GM21723 (cell line): ENCODE results near the gene NCKAP5.

Source experiments
- ATAC-seq: cut with Tn5 transposase; IDR thresholded peaks from one replicate; pipeline ENCODE4 v1.9.1; 2021; ENCODE audit warnings: mild to moderate bottlenecking, moderate library complexity; ENCODE audit not compliant: unreplicated experiment

The NCKAP5 gene

DNA sequence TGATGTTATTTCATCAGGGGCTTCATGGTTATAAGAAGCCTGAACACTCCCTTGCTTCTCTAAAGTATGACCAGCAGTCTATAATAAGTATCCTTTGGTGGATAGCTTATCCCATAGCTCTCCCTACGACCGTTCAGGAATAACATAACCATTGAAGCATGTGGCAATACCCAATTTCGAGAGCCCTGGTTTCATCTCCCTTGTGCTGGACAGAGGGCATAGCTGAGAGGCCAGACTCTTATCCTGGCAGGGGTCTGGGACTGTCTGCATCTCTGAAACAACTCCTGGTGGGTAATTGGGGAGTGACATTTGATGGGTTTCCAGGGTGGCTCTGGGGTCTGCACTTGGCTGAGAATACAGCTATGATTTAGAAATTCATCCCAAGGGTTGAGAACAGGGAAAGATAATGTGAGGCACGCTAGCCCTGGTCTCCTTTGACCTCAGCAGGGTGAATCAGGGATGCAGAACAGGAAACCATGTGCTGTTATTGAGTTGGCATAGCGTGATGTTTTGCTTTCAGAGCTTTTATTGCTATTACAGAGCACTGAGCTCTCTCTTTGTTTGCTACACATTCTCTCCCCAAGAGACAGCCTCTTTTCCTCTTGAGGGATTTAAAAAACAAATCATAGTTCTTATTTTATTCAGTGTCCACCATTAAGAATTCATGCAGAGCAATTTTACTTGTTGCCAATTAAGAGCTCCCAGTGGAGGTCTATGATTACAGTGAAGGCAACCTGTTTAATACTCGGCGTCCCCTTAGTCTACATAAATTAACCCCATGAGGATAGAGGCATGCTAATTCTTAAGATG is 274.5 kb downstream of the NCKAP5 start:
- ATAC-seq = no peak

DNA sequence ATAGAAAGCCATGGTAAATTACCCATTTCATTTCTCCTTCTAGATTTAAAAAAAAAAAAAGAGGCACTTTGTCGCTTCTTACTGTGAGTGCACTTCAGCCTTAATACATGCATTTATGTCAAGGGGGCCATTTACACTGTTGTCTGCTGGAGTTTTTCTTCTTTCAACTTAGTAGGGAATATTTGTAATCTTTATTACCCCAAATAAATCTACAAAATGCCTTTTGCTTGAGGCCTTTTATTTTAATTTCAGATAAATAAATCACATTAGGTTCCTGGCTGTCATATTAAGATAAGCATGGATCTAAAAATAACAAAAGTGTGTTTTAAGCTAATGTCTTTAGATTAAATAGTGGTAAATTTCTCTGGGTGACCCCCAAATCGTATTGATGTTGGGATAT is 276.0 kb downstream of the NCKAP5 start:
- no peak for ATAC-seq

DNA sequence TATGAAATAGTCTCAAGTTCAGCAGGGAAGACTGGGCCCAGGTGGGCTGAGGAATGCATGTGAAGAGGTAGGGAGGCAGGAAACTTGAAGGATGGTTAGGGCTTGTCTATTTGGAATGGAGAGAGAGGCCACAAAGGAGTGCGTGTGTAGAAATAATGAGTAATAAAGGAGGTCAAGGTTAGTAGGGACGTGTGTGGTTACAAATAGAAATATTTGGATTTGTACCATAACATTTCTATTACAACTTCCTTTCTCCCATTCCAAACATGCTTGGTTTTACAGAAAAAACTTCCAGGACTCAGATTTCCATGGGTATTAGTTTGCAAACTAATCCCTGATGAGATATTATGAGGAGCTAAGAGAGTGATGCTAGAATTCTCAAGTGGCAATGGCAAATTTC is 280.6 kb downstream of the NCKAP5 start:
- ATAC-seq = no peak

DNA sequence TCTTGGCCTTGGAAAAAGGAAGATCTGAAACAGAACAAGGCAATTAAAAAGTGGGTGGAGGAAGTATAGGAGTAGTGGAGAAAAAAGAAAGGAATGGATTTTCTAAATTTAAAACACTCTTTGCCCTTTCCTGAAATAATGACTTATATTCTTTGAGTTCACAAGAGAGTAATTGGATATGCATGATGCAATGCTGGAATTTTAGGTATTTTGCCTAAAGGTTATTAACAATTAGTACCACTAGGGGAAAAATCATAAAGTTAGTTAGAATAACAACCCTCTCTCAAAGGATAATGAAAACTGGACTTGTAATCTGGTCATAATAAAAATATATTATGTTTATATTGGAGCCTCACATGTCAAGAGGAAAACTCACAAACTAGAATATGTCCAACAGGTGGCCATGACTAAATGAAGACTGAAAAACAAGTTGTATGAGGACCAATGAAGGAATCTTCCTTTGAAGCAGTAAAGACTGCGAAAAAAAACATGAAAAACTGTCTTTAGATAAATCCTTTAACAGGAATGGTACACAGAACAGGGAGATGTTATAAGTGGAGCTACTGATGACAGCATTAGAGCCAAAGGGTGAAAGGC is 281.8 kb downstream of the NCKAP5 start:
- no peak for ATAC-seq

DNA sequence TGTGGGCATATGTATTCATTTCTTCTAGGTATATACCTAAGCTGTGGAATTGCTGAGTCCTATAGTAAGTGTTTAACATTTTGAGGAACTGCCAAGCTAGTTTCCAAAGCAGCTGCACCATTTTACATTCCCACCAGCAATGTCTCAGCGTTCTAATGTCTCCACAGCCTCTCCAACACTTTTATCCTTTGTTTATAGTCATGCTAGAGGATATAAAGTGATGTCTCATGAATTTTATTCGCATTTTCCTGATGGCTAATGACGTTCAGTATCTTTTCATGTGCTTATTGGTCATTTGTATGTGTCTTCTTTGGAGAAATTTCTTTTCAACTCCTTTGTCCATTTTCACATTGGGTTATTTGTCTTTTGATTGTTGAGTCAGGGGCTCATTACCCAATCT is 295.2 kb downstream of the NCKAP5 start:
- ATAC-seq = no peak

DNA sequence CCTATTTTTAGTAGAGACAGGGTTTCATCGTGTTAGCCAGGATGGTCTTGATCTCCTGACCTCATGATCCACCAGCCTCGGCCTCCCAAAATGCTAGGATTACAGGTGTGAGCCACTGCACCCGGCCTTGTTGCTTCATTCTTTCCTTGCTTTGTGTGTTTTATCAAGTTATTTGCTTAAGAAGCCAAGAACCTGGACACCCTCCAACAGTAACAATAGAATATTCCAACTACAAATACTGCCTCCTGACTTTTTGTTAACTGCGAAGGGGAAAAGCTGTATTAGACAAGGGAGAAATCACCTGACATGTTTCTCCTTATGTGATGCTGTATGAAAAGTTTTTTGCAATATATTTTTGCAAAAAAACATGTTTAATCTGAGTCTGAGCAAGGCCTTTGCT is 297.2 kb downstream of the NCKAP5 start:
- no peak for ATAC-seq

DNA sequence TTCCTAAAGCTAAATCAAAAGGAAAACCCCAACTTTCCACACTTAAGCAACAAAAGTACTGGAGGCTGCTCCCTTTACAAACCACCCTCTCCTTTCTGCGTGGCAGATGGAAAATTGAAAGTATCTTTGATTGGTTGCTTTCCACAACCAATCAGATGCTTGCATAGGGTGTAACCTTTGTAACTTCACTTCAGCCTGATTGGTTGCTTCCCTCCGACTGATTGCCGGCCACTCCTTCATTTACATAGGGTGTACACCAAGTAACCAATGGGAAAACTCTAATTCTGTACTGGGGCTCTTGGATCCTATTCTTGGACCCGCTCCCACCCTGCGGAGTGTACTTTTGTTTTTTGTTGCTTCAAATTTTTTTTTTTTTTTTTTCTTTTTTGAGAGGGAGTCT is 297.7 kb downstream of the NCKAP5 start:
- no peak for ATAC-seq

DNA sequence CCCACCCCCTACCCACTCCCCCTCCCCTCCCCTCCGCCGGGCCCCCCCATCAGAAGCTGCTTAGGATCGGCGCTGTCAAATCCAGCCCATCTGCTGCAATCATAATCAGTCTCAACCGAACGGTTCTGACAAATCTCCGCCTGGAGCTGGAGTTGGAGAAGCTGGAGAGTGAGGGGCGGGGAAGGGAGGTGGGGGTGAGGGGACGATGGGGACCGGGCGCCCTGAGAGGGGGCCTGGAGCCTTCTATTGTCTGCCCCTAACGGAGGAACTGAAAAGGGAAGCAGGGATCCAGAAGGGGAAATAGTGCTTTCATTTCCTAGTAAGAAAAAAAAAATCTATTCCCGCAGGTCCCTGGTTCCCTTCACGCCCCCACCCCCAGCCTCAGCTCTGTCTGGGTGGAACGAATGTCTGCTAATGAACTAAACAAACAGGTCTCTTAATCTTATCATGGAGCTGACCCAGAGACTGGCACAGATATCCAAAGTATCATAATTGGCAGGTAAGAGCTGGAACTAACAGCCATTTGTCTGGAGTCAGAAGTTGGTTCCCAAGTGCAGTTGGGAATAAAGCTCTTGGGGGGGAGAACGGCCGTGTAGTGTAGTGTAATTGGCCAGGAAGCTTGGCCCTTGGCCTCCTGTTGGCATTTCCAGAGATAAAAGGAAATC is 301.2 kb downstream of the NCKAP5 start:
- ATAC-seq = no peak

DNA sequence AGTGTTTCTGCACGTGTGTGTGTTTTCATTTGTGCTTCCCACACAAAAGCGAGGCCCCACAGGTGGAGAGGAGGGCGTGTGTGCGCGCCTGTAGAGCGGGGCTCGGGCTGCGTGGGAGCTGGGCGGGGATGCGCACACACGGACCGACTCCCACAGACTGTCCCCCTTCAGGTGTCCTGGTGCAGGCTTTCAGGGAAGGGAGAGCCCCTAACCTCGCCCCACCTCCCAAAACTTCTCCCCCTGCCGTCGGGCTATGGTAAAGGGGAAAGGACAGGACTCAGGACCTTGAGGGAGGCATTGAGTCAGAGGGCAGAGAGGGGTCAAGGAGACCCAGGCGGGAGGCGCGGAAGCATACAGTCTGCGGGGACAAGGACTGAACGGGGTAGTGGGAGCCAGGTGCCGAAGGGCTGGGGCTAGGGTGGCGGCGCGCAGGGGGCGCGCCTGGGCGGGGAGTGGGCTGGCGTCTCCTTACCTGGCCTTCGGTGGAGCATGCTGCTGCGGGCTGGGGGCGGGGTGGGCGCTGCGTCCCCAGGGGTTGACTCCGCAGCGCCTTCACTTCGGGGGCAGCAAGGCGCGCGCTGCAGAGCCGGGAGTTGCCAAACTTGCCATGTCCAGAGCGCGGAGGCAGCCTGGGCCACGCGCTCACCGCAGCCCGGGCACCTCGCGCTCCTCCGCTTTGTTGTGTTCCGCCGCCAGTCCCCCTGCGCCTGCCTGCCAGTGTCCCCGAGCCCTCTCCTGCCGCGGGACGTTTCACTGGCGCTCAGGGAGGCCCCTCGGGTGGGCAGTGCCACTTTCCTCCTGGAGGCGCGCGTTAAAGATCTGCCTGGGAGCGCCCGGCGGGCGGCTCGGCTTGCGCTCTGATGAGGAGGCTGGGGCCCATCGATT is 302.0 kb downstream of the NCKAP5 start:
- no peak for ATAC-seq

DNA sequence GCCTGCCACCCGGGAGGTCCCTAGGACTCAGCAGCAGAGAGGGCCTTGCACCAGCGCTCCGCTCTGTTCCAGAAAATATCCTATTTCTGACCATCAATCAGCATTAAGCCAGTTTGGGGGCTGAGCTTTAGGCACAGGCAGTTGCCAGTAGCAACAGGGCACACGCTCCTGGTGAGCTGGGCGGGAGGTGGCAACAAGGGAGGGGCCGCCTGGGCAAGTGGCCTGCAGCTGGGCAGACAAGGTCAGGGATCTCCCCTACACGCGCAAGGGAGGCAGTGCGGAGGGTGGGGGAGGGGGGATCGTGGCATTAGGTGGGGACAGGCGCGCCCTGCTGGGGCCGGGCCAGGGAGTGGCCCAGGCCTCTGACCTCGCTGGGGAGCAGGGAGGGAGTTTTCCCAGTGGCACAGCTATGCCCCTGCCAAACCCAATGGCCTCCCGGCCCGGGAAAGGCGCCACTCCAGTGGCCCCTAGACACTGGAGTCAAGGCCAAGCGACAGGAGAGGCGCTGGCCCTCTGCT is 302.8 kb downstream of the NCKAP5 start:
- no peak for ATAC-seq

DNA sequence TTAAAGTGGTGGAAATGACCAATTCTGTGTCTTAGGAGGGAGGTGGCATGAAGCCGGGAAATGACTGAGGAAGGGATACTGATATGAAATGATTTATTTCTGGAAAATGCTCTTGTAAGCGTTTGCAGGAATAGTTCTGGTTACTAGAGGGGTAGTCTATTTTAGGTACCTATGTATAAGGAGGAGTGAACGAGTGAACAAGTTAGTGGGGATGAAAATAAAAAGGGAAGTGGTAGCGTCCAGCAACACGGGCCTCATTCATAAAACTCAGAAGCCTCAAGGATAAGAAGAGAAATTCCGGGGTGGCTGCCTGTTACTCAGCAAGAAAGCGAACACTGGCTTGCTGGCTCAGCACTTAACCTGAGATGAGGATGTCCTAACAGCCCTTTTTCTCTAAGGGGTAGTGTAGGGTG is 303.3 kb downstream of the NCKAP5 start:
- no peak for ATAC-seq

DNA sequence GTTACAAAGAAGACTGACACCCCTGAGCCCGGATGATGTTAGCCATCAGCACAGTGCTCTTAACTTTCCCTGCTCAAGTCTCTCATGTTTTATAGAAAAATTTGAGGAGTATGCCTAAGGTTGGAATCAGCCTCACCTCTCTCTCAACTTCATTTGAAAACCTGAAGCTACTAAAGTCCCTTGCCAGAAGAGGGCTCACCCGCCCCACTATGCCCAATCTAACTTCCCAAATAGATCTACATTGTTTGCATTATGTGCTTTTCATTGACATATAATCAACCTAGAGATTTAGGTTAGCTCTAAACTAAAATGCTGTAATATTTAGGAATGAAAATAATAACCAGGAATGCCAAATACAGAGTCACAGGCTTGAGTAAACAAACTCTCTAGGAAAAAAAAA is 305.4 kb downstream of the NCKAP5 start:
- no peak for ATAC-seq

DNA sequence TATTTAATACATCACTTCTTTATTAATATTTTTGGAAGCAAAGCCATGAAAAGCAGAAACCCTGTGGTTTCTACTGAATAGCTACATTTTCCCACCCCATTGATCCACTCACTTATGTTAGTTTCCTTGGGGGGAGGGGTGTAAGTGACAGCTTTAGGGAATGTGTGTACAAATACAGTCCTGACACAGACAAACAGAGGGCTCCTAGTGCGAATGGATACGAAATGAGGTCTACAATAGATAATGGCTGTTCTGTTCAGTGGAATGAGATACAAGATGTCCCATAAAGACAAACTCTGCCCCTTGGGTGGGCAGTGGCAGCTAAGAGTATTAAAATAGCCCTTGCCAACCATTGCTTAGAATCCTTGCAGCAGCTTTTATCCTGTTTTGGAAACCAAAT is 312.9 kb downstream of the NCKAP5 start:
- no peak for ATAC-seq

DNA sequence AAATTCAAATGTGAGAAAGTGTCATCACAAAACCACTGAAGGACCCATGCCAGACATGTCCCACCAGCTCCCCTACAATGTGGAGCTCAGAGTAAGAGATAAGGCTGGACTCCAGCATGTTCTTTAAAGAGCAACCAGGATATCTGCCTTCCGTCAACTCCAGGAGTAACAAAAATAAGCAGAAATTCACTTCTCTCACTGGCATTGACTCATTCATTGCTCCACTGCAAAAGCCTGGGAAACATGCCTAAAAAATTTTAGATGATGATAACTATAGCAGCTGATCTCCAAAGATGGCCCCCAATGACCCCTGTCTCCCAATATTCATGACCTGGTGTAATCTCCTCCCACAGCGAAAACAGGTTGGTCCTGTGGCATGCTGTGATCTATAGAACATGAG is 314.5 kb downstream of the NCKAP5 start:
- no peak for ATAC-seq

DNA sequence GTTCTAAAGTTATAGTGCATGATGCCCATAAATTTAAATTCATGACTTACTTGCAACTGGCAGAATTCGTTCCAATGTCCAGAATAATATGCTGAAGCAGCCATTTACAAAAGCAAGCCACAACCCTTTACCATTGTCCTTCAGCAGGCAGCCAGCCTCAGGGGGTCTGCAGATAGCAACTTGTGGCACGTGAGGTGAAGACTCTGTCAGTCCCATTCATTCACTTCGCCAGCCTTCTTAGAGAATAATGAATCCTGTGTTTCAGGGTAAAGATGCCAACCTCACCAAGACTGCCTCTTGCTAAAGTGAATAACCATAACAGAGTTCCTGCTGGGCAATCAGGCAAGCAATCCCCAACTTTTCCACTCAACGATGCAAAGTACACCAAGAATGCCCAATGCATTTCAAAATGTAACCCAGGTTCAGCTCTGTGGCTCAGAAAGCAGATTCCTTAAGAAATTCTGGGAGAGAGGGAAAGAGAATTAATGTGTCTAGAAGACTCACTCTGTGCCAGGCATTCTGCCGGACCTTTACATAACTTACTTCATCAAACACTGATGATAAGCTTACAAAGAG is 315.4 kb downstream of the NCKAP5 start:
- no peak for ATAC-seq

DNA sequence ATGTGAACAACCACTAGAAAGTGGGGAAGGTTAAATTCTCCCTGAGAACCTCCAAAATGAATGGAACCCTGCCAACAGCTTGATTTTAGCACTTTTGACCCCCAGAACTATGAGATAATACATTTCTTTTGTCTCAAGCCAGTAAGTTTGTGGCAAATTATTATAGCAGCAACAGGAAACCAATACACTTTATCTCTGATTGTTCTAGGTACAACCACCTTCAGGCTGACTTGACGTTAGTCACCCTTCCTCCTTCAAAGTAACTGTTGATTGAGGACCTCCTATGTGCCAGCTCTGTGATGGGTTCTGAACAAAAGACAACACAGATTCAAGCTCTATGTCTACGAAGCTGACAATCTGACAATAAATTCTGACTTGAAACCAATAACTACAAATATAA is 318.9 kb downstream of the NCKAP5 start:
- no peak for ATAC-seq

DNA sequence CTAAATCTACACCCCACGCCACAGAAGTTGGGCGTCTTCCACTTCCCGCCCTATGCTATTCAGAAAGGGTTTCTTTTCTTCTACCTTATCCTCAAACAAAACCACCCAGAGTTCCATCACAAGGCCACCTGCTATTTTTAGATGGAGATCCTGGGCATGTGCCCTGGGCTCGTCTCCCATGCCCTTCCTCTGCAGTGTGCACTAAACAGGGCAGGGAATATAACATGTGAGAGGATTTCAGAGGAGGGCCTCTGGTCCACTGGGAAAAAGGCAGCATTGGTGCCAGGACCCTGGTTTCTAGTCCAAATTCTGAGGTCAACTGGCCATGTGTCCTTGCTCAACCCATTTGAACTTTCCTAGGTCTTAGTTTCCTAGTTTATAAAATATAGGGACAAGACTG is 320.0 kb downstream of the NCKAP5 start:
- no peak for ATAC-seq

DNA sequence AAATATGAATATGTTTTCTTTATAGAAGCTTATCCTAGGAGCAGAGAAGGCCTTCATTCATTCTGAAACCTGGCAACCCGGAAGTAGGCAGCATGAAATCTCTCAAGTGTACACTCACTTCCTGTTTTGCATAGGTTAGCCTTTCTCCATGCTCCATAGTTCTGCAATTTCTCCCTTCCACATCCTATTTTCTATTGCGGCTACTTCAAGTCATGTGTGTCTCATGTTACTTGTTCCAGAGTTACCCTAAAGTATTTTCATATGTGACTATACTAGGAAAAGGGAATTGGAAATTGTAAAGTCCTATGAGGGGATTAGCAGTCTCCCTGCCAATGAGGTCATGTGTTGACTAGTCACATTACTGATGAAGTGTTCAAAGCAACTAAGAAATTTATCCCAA is 320.6 kb downstream of the NCKAP5 start:
- no peak for ATAC-seq

DNA sequence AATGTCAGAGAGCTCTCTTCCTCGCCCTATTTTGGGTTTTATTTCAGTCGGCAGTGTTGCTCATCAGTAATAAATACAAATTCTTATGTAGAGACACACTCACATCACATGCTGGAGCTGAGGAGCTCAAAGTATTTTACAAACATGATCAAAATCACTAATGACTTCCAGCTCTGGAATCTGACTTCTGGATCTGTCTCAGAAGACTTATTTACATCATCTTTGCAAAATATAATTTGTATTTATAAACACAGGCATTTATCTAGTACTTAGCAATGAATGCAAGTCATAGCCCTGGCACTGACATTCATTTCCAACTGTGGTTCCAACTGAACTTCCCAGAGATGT is 327.1 kb downstream of the NCKAP5 start:
- ATAC-seq = no peak

DNA sequence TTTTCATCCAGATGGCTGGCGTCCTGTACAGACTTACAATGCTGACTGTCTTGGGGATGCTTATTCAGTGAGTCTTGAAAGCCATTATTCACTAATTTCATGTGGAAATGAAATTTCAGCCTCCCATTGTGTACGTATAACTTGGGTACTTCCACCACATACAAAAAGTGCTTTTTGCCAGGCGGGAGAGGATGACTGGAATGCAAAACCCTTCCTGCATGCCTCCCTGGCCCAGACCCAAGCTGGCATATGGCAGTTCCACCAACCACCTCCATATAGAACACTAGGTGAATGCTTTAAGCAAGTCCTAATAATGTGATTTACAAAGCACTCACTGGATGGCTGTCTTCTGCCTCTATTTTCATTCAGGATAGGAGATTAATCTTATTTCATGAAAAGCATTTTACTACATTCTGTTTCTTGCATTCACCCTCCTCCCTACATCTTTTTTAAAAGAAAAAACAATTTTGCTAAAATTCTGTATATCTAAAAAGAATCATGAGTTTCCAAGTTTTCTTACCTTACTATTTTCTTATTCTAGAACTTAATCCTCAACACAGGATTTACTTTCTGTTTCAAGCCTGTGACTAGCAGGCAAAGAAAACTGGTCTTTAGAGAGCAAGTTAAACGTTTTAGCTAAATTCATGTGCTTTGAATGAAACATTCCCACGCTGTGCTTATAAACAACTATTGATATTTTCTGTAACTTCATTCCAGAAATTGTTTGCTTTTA is 327.6 kb downstream of the NCKAP5 start:
- ATAC-seq = no peak
